Psoas muscle (tissue), 8 donors: ENCODE measurements around the gene CRADD. TPM values are rescaled to one million over a fixed set of nuclear protein-coding genes. Genes with fewer than 3 reads are reported as not detected.

Experiments
- ATAC-seq, 4 donors: fragments of 200-7000 bp; cut with Tn5 transposase; one replicate each; pipeline ENCODE4 v1.9.1; 2020; ENCODE audit warnings: moderate library complexity in 3 of 4, mild to moderate bottlenecking in 2 of 4
- DNase-seq, 2 donors: peaks; one replicate each; pipeline ENCODE4 v3.0.0-alpha.2; 2020
- H3K27ac ChIP-seq: fragments of 200-600 bp; one replicate; pipeline ENCODE4 v1.8.0; 2022
- H3K27me3 ChIP-seq, 3 donors: fragments of 200-600 bp in 1 of 3; one replicate each; pipeline versions ENCODE4 v1.6.1 to v1.8.0; 2013 to 2022; ENCODE audit warnings: low read length in 2 of 3, mild to moderate bottlenecking in 2 of 3, moderate library complexity in 1 of 3; ENCODE audit not compliant: insufficient read depth in 3 of 3
- H3K36me3 ChIP-seq, 2 donors: fragments of 200-600 bp in 1 of 2; one replicate each; pipeline versions ENCODE4 v1.6.1 to v1.8.0; 2013 to 2022; ENCODE audit warnings: low read depth in 1 of 2, mild to moderate bottlenecking in 1 of 2, moderate library complexity in 1 of 2; ENCODE audit not compliant: insufficient read depth in 1 of 2
- H3K4me1 ChIP-seq: fragments of 200-600 bp; one replicate; pipeline ENCODE4 v1.8.0; 2022
- H3K4me3 ChIP-seq: fragments of 200-600 bp; one replicate; pipeline ENCODE4 v1.8.0; 2022; ENCODE audit warnings: mild to moderate bottlenecking
- H3K9me3 ChIP-seq: fragments of 200-600 bp; one replicate; pipeline ENCODE4 v1.8.0; 2022
- WGBS, 3 donors: extraction: QIAGEN DNeasy Blood & Tissue Kit; methylation state at CpG; one replicate each; pipeline versions ENCODE4 v1.1.6 to v1.1.7; 2013; 5-methylcytosine and 5-hydroxymethylcytosine counted together
- intact Hi-C, 2 donors: fragments of 100-400 bp; cut with DNase I; formaldehyde crosslinking; loops; one replicate each; pipeline versions ENCODE4 v1.11.0 to v1.14.2; 2022
- polyA plus RNA-seq, 3 donors: library from polyadenylated mRNA; stranded (reverse); fragments of 200-250 nt; gene quantifications; one replicate each; pipeline ENCODE4 v1.2.3, GENCODE V29; 2013
- total RNA-seq, 4 donors: library from RNA; stranded (reverse); fragmentation: NEBNext Ultra II Directional in 2 of 4; extraction: Animal tissue kit (Norgen Biotek cat#: 25700) in 2 of 4; gene quantifications; one replicate each; pipeline versions ENCODE4 v1.2.1 to v1.2.4, GENCODE V29; 2021 to 2023
- TF ChIP-seq, protein P1 (sequence below): fragments of 200-600 bp; IDR thresholded peaks from one replicate; pipeline ENCODE4 v1.8.0; 2022; ENCODE audit warnings: antibody characterized with exemption
- donor health status: healthy with polysubstance abuse.
- donor health status: DM: no; HTN: no; CAD: no; lungs with moderate emphysema.
- donor health status: Bipolar disorder and iron deficiency.
- donor health status: healthy.
- donor health status: DM: yes; HTN: yes; CAD: no.
- donor health status: DM: no; HTN: no; CAD: no.
- donor health status: DM: no; HTN: no; CAD: no.
- donor health status: DM: yes; HTN: yes; CAD: no.

Gene CRADD
- total and polyA plus RNA-seq, 7 donors: 11.0 to 21.1 (median 12.7) TPM

- H3K27ac ChIP-seq: no peak overlapping the region
- intact Hi-C loops: no loop called here
- TF ChIP-seq, protein P1, sequence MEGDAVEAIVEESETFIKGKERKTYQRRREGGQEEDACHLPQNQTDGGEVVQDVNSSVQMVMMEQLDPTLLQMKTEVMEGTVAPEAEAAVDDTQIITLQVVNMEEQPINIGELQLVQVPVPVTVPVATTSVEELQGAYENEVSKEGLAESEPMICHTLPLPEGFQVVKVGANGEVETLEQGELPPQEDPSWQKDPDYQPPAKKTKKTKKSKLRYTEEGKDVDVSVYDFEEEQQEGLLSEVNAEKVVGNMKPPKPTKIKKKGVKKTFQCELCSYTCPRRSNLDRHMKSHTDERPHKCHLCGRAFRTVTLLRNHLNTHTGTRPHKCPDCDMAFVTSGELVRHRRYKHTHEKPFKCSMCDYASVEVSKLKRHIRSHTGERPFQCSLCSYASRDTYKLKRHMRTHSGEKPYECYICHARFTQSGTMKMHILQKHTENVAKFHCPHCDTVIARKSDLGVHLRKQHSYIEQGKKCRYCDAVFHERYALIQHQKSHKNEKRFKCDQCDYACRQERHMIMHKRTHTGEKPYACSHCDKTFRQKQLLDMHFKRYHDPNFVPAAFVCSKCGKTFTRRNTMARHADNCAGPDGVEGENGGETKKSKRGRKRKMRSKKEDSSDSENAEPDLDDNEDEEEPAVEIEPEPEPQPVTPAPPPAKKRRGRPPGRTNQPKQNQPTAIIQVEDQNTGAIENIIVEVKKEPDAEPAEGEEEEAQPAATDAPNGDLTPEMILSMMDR: no peak
These were observed 43.4 kb downstream of the CRADD start for GRCh38 chr12:93720559-93720958.

DNA sequence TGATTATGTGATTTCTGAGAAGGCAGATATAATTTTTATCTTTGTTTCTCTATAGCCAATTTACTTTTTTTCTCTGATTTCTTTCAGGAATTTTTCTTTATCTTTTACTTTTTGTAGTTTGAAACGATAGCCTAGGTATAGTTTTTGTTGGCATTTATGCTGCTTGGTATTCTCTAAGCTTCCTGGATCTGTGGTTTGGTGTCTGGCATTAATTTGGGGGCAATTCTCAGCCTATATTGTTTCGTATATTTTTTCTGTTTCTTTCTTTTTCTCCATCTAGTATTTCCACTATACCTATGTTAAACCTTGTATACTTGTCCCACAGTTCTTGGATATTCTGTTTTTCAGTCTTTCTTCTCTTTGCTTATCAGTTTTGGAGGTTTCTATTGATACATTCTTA is 45.0 kb downstream of the CRADD start:
- DNase-seq: no peak

More at GRCh38 chr12:93720559-93720958, 43.4 kb downstream of the CRADD start:
- no peaks in the 10 kb centered on the region for H3K9me3 ChIP-seq
- H3K4me3 ChIP-seq: no peak overlapping the region
- no peaks in the 10 kb centered on the region for H3K4me1 ChIP-seq
- 96 to 97% (median 96%) methylated on average over 2 of the region's 2 CpGs for WGBS, 3 donors
- DNase-seq: no peak
- H3K36me3 ChIP-seq: no peaks in the 10 kb centered on the region
- H3K27me3 ChIP-seq: no peaks in the 10 kb centered on the region
- ATAC-seq: no peak

GRCh38 chr12:93722835-93723567 is 45.8 kb downstream of the CRADD start:
- WGBS, 3 donors: 59 to 82% (median 62%) methylated on average over 4 of the region's 4 CpGs
- H3K36me3 ChIP-seq: no peaks in the 10 kb centered on the region
- H3K27me3 ChIP-seq: no peaks in the 10 kb centered on the region
- DNase-seq (peak in 1 of 2 donors; percentile 53), ATAC-seq (no peak)
- H3K4me3 ChIP-seq: no peak overlapping the region
- H3K9me3 ChIP-seq: no peaks in the 10 kb centered on the region
- no peak overlapping the region for H3K27ac ChIP-seq
- TF ChIP-seq, protein P1: no peak
- H3K4me1 ChIP-seq: peaks cover 18% of the 10 kb centered on the region
- intact Hi-C loops: no loop called here

More for the DNA sequence above, 45.0 kb downstream of the CRADD start:
- 94 to 97% (median 97%) methylated on average over 2 of the region's 2 CpGs for WGBS, 3 donors
- no peaks in the 10 kb centered on the region for H3K36me3 ChIP-seq
- H3K4me1 ChIP-seq: peaks cover 11% of the 10 kb centered on the region
- TF ChIP-seq, protein P1: no peak
- H3K27me3 ChIP-seq: no peaks in the 10 kb centered on the region
- H3K9me3 ChIP-seq: no peaks in the 10 kb centered on the region
- intact Hi-C loops: no loop called here
- ATAC-seq: no peak
- H3K4me3 ChIP-seq: no peak overlapping the region
- no peak overlapping the region for H3K27ac ChIP-seq

- no peak for ATAC-seq
- H3K27me3 ChIP-seq: no peaks in the 10 kb centered on the region
- H3K9me3 ChIP-seq: no peaks in the 10 kb centered on the region
- no peak for DNase-seq
- H3K4me3 ChIP-seq: no peak overlapping the region
- TF ChIP-seq, protein P1: no peak
- no peaks in the 10 kb centered on the region for H3K36me3 ChIP-seq
- intact Hi-C loops: no loop called here
- no peak overlapping the region for H3K27ac ChIP-seq
- peaks cover 23% of the 10 kb centered on the region for H3K4me1 ChIP-seq
- WGBS, 3 donors: 95 to 97% (median 96%) methylated on average over 4 of the region's 4 CpGs
These were observed 46.4 kb downstream of the CRADD start for GRCh38 chr12:93723568-93723930.

DNA sequence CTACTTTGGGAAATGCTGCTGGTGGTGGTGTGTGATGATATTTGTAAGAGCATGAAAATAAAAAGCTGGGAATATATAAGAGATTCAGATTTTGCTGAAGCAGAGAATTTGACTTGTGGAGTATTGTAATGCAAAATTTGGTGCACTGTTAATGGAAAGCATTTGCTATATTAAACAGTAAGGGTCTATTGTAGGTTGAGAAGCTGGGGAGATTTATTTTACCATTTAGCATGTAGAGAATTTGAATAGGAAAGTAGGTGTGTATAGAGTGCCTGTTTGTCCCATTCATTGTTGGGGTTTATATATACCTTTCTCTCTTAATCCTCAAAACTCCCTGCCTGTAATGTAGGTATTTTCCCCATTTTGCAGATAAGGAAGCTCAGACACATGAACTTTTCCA is 48.4 kb downstream of the CRADD start:
- Histone ChIP-seq H3K36me3 (no peaks in the 10 kb centered on the region), H3K4me3 (no peak overlapping the region), H3K27me3 (no peaks in the 10 kb centered on the region), H3K27ac (no peak overlapping the region), H3K4me1 (peaks cover 23% of the 10 kb centered on the region), H3K9me3 (no peaks in the 10 kb centered on the region)
- intact Hi-C loops: loop anchor here (5.0 kb wide), 2 partner anchors 43 to 48 kb away; partner anchors contain the start of gene CRADD (in 1 of the 2)
- DNase-seq (no peak), ATAC-seq (no peak)
- TF ChIP-seq, protein P1: no peak
